ENCODE results near the gene AXL.
"Not testable (repeated sequence)": the region's sequence is repeated elsewhere in the genome, so short reads cannot be mapped to it uniquely, and the experiment has no call there.

Gene AXL

DNA sequence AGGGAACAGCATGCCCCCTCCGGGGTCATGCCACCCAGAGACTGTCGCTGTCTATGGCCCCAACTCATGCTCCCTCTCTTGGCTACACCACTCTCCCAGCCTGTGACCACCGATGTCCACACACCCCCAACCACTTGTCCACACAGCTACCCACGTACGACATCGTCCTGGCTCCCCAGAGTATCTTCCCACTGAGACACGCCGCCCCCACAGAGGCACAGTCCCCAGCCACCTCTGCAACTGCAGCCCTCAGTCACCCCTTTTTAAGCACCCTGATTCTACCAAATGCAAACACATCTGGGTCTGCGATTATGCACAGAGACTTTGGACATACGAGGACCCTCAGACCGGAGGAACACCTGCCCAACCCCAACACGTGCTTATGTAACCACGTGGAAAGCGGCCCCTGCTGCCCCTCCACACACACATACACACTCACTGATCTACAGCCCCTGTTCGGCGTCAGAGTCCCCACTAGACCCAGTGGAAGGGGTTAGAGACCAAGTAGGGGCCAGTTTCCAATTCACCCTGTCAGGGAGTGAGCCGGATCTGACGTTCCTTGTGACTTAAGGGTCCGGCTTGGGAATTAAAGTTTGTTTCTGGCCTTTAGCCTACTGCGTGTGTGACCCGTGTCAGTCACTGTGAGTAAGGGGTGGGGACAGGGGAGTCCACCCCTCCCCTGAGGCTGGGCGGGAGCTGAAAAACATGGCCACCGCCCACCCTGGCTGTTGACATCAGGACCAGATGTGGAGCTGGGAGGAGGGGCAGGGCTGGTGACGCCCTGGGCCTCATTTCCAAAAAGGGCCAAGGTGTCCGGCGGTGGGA is 11.9 kb upstream of the AXL start:
- DNase-seq (ENCODE audit: low read depth): no peak

DNA sequence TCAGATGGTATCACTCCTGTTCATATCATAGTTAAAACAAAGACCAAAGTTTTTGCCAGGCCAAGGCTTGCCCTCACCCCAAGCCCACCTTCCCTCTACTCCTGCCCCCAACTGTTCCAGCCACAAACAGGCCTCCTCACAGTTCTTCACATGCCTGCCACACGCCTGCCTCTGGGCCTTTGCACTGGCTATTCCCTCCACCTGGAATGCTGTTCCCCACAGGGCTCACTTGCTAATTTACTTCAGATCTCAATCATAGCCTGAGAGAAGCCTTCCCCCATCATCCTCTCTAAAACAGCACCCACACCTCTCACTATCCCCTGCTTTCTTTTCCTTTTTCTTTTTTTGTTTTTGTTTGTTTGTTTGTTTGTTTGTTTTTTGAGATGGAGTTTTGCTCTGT is 4.9 kb upstream of the AXL start:
- DNase-seq (ENCODE audit: low read depth): no peak

DNA sequence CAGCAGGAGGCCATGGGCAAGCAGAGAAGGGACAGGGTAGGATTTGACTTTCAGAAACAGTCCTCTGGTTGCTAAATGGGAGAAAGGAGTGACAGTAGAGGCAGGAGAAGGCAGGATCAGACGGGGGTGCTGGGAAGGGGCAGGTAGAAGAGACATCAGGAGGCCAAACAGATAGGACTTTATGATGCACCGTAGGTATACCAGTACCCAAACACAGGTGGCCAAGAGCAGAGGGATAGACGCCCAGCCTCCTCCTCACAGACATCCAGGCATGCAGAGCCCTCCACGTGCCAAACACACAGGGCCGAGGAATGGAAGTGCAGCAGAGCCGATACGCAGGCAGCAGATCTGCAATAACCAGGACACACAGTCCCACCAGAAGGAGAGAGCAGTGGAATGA is 1.3 kb upstream of the AXL start:
- DNase-seq (ENCODE audit: low read depth): no peak

DNA sequence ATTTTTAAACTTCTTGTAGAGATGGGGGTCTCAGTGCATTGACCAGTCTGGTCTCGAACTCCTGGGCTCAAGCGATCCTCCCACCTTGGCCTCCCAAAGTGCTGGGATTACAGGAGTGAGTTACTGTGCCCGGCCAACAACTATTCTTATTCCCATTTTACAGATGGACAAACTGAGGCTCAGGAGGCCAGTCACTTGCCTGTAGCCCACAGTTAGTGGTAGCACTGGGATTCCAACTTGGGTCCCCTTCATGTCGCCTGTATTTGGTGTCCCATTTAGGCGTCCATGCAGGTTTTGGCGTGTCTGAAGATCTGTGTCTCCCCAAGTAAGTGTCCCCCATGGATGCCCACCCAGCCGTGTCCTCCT is 791 bp upstream of the AXL start:
- DNase-seq (ENCODE audit: low read depth): no peak

DNA sequence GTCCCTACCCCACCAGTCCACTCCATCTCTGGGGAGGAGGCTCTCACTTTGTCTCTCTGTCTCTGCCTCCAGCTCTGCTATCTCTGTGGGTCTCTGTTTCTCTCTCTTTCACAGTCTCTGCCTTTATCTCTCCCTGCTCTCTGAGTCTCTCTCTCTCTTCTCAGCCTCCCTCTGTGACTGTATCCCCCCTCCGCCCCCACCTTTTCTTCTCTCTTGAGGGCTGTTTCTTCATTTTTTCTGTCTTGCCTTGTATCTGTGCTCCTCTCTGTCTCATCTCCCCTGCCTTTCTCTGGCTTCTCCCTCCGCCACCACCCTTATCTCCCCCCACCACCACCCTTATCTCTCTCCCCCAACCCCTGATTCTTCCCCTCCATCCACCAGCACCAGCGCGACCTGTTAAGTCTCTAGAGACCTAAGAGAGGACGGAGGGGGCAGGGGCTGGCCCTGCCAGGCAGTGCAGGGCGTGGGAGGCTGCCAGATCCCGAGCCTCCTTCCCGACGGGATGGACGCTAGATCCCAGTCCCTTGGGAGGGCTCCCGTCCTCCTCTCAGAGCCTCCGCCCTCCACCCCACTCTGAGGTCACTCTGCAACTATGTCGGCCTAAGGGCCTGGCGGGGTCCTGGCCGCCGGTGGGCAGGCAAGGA is 1.0 kb downstream of the AXL start:
- DNase-seq (ENCODE audit: low read depth): no peak

DNA sequence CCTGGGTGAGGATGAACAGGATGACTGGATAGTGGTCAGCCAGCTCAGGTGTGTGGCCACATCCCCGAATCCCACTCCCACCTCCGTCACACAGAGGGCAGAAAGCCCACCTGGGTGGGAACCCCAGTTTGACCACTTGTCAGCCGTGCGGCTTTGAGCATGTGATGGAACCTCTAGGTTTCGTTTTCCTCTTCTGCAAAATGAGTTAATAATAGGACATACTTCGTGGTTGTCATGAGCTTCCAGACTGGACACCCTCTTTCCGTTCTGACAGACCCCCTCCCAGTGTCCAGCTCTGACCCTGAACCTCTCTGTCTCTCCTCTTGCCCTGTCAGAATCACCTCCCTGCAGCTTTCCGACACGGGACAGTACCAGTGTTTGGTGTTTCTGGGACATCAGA is 1.8 kb downstream of the AXL start:
- no peak for DNase-seq (ENCODE audit: low read depth)

DNA sequence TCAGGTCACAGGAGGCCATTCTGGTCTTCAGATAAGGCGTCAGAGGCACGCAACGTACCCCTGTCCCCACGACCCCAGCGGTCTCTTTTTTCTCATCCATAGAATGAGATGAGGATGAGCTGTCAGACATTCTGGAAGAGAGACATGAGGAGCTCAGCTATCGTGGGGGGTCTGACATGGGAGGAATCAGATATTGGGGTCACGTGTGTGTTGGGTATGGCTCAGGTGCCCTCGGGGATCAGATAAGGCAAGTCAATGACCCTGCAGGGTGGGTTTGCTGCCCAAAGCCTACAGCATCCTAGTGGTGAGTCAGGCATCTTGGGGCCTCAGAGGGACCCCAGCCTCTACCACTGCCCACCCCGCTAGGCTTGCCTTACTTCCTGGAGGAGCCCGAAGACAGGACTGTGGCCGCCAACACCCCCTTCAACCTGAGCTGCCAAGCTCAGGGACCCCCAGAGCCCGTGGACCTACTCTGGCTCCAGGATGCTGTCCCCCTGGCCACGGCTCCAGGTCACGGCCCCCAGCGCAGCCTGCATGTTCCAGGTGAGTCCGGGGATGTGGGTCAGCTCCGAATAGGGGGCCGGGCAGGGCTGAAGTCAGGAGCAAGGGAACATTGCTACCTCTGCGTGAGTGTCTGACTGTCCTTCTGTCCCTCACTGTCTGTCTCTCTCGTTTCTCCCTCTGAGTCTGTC is 2.6 kb downstream of the AXL start:
- no peak for DNase-seq (ENCODE audit: low read depth)

DNA sequence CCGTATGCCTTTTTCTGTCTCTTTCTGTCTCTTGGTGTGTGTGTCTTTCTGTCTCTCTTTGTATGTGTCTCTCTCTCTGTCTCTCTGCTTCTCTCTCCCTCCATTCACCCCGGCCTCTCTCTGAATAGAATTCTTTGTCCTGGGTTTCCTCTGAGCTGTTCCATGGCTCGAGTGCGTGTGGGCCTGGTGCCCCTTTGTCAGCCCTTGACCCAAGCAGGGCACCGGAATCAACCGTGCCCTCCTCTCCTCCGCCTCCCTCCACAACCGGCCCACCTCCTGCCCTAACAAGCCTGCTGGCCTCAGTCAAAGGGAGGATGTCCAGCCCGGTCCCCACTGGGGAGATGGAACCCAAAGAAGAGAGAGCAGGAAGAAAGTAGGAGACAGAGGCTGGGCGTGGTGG is 3.2 kb downstream of the AXL start:
- no peak for DNase-seq (ENCODE audit: low read depth)

DNA sequence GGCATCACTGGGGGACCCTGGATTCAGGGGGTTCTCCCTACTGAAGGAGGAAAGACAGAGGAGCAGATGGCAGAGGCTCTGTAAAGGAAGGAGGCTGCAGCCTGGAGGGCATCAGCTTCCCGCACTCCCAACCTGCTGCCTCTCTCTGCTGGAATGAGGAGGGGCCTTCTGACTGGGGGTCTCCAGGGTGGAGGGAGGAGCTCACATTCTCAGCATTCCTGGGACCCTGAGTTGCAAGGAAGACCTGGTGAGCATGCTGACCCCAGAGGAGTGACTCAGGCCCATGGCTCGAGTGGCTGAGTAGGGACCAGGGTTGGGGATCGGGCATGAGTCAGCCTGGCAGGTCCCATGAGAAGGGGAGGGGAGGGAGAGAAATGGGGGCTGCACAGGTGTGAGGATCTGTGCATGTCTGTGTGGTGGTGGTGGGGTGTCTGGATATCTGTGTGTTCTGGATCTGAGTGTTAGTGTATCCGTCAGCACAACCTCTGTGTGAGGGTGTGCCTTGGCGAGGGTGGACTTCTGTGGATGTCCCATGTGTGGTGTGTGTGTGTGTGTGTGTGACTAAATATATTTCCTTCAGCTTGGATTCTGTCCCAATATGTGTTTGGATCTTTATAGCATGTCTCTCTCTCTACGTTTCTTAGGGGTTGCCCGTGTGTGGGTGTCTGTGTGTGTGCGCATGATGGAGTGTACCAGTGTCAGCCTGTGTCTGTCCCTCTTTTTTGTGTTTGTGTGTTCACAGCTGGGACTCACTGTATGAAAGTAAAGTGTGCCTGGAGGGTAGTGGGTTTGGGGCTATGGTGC is 4.6 kb downstream of the AXL start:
- no peak for DNase-seq (ENCODE audit: low read depth)

DNA sequence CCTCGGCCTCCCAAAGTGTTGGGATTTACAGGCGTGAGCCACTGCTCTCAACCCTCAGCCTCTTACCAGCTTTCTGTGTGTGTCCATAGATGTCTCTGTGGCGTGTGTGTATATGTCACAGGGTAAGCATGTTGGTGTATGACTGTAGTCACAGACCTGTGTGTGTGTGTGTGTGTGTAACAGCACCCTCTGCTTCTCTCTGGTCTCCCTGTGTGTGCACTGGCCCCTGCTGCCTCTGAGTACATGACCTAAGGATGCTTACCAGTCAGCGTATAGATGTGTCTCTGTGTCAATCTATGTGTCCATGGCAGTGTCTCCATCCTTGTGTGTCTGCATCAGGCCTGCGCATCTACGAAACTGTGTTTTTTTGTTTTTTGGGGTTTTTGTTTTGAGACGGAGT is 5.6 kb downstream of the AXL start:
- DNase-seq (ENCODE audit: low read depth): no peak

DNA sequence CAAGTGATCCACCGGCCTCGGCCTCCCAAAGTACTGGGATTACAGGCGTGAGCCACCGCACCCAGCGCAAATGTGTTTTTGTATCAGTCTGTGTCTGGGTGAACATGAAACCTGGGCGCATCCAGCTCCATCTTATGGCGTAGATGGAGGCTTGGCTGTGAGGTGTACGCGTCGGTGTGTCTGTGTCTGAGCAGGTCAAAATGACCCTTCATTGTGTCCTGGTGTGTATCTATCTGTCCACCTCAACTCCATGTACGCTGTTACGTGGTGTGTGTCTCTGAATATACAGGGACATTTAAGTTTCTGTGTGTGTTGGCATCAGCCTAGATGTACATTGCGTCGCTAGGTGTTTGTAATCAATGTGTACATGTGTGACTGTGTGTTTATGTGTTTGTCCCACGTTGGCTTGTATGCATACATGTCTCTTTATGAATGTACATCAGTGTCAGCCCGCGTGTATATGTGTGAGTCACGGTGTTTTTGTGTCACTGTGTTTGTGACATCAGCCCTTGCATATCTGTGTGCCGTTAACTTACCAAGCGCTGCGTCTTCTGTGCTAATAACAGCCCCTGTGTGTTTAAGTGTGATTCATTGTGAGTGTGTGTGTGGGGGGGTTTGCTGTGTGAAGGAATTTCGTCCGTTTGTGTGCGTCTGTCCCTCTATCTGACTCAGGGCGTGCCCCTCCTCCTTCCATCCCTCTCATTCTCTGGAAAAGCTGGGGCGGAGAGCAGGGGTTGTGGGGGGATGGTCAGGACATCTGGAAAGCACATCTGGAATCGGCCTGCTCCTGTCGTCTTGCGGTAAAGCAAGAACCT is 6.4 kb downstream of the AXL start:
- DNase-seq (ENCODE audit: low read depth): peak; percentile 29

DNA sequence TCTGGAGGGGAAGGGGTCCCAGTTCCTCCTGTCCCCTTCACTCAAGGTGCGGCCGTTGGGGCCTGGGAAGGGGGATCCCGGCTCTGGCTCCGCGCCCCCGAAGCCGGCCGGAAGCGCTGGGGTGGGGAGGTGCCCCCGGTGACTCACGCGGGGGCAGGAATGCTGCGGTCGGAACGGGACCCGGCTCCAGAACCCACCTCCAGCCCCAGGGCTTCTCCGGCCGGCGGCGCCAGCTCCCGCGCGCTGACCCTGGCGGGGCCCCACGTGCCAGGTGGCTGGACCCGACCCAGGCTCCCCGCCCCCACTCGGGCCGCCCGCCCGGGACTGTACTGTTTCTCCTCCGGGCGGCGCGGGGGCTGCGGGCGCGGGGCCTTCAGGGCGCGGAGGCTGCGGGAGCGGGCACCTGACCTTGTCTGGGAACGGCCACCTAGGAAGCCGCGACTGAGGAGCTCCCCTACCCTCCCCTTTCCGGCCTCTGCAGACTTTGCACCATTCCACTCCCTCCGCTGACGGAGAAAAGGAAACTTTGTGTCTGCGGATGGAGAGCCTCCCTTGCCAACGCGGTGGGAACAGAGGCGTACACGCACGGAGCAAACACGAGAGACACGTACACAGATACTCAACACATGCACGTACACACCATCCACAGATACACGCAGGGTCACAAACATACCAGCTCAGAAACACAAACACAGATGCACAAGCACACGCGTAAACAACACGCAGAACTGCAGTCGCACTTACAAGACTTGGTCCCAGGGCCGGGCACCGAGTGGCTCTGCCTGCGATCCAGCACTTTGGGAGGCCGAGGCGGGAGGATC is 7.2 kb downstream of the AXL start:
- peak; percentile 11 for DNase-seq (ENCODE audit: low read depth)

DNA sequence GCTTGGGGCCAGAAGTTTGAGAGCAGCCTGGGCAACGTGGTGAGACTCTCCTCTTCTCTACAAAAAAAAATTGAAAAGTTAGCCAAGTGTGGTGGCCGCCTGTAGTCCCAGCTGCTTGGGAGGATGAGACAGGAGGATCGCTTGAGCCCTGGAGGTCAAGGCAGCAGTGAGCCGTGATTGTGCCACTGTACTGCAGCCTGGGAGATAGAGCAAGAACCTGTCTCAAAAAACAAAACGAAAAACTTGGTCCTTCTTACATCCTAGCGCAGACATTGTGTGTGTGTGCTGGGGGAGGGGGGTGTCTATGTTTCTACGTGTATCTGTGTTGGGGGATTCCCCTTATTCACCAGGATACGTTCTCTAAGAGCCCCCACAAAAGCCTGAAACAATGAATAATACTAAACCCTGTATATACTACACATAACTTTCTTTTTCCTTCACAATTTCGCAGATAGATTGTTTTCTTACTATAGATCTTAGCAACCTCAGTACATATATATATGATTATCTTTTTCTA is 7.9 kb downstream of the AXL start:
- no peak for DNase-seq (ENCODE audit: low read depth)

DNA sequence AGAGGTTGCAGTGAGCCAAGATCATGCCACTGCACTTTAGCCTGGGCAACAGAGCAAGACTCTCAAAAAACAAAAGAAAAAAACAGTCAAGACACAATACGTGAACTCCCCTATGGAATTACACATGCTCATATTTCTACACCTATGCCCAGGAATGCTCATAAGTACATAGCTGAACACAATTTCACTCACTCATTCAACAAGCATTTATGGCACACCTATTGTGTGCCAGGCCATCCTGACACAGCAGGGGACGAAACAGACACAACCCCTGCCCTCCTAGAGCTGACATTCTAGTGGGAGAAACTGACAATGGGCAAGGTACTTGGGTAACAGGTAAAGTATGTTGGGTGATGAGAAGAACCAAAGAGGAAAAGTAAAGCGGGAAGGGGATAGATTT is 9.5 kb downstream of the AXL start:
- no peak for DNase-seq (ENCODE audit: low read depth)

DNA sequence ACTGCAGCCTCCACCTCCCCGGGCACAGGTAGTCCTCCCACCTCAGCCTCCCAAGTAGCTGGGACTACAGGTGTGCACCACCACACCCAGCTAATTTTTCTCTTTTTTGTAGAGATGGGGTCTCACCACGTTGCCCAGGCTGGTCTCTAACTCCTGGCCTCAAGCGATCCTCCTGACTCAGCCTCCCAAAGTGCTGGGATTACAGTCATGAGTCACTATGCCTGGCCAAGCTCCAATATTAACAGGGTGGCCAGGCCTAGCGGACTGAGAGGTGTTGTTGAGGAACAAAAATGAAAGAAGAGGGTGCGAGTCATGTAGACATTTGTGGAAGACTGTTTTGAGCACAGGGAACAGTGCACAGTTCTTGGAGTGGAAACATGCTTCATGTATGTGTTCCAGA is 10.3 kb downstream of the AXL start:
- not testable (repeated sequence) for DNase-seq (ENCODE audit: low read depth)

DNA sequence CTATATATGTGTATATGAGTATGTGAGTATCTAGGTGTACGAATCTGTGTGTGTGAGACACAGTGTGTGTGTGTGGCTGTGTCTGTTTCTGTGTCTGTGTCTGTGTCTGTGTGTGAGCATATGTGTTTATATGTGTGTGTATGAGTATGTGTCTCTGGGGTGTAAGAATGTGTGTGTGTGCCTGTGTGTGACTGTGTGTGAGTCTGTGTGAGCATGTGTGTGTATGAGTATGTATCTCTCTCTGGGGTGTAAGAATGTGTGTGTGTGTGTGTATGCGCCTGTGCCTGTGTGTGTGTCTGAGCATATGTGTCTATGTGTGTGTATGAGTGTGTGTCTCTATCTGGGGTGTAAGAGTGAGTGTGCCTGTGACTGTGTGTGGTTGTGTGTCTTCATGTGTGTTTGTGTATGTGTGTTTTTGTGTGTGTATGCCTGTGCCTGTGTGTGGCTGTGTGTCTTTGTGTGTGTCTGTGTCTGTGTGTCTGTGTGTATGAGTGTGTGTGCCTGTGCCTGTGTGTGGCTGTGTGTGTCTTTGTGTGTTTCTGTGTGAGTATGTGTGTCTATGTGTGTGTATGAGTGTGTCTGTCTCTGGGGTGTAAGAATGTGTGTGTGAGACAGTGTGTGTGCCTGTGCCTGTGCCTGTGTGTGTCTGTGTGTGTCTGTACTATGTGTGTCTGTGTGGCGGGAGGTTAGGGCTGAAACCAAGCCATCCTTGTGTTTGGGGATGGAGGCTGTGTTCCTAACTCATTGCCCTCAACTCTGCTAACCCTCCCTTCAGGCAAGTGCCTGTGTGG is 11.2 kb downstream of the AXL start:
- DNase-seq (ENCODE audit: low read depth): no peak

DNA sequence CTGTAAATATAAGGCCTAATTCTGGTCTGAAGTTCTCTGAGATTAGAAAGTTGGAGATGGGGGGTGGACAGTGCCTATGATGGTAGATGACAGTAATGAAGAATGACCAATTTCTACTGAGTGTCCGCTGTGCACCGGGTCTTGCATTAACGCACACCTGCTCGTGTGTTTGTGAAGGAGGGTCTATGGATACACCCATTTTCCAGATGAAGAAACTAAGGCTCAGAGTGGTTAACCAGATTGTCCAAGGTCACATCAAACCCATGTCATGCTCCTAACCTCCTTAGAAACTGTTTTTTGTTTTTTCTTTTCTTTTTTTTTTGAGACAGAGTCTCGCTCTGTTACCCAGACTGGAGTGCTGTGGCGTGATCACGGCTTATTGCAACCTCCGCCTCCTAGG is 13.7 kb downstream of the AXL start:
- DNase-seq (ENCODE audit: low read depth): no peak

DNA sequence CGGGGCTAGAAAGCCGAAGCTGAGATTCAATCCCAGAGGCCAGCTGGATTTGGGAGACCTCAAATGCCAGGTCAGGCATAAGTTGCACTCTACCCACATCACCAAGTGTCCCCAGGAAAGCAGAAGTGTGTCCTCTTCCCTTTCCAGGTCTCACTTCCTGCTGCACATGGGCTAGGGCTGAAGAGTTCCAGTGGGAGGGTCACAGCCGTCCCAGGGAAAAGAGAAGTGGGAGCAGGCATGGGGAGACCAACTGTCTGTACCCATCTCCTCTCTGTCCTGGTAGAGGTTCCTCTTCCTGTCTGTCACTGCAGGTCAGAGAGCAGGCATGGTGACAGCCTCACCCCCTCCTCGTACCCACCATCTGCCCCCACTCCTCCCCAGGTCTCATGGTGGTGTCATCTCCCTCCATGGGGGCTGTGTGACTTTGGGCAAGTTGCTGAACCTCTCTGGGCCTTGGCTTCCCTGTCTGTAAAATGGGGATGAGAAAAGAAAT is 14.8 kb downstream of the AXL start:
- DNase-seq (ENCODE audit: low read depth): no peak

DNA sequence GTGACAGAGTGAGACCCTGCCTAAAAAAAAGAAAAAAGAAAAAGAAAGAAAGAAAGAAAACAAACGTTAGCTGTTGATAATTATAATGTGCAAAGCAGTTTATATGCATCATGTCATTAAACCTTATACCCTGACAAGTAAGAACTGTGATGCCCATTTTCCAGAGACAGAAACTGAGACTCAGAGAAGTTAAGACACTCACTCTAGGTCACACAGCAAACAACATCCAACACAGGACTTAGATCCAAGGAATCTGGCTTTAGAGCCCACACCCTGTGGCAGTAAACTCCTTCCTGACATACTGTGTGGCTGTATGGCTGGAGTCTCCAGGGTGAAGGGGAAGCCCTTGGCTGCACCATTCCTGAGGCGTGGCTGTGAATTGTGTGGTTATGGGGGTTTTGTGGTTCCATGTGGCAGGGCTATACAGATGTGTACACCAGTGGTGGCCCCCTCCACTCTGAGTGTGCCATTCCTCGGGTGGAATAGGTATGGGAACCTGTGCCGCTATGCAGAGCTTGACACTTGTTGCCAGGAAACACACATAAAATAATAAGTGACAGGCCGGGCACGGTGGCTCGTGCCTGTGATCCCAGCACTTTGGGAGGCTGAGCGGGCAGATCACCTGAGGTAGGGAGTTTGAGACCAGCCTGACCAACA is 15.6 kb downstream of the AXL start:
- DNase-seq (ENCODE audit: low read depth): no peak

All from stimulated activated CD8-positive, alpha-beta memory T cell treated with anti-CD3 and anti-CD28 coated beads, Interleukin-12 subunit alpha, Interleukin-12 subunit beta, amount 100 ng/mL, for 4 hours (primary cell).